GM12878 (cell line): ENCODE results near the gene RAI14. TPM values are rescaled to one million over a fixed set of nuclear protein-coding genes. Genes with fewer than 3 reads are reported as not detected.

Source experiments
- ATAC-seq: fragments of 200-7000 bp; cut with Tn5 transposase; 3 replicates; pipeline ENCODE4 v1.9.1; 2020; ENCODE audit warnings: mild to moderate bottlenecking, moderate library complexity
- BruUV-seq: library from RNA; stranded (reverse); fragments of 400-500 nt; replicated peaks from 2 replicates; lab custom pipeline; 2021; lab: Mats Ljungman, UMichigan
- CTCF ChIA-PET: fragments of 300-600 bp; sonication (Branson Sonifier 250); formaldehyde crosslinking; extraction: SDS; loops from one replicate; lab custom pipeline; 2021; ENCODE audit warnings: inconsistent platforms; lab: Yijun Ruan, JAX
- POLR2A ChIA-PET: fragments of 350-600 bp; formaldehyde crosslinking; extraction: SDS; loops from one replicate; lab custom pipeline; 2021; ENCODE audit warnings: inconsistent platforms; lab: Charles Lee
- RAD21 ChIA-PET: fragments of 300-600 bp; sonication (Branson Sonifier 250); formaldehyde crosslinking; loops from one replicate; lab custom pipeline; 2023; ENCODE audit warnings: antibody characterized with exemption; ENCODE audit not compliant: unreplicated experiment; lab: Charles Lee
- SMC1A ChIA-PET: fragments of 300-600 bp; sonication (Branson Sonifier 250); formaldehyde crosslinking; loops from one replicate; lab custom pipeline; 2023; ENCODE audit not compliant: unreplicated experiment, uncharacterized antibody; lab: Charles Lee
- DNase-seq: peaks from one replicate; pipeline ENCODE4 v3.0.0-alpha.2; 2011; ENCODE audit warnings: low read depth, low spot score
- FAIRE-seq: peaks from 3 replicates; lab custom pipeline; 2011; peaks lifted over from hg19 to GRCh38; lab: Jason Lieb, UNC
- H2AFZ ChIP-seq: 2 replicates; pipeline ENCODE4 v1.6.0; 2011; ENCODE audit warnings: low read depth, low read length, control low read depth; ENCODE audit not compliant: control insufficient read depth
- H3K27ac ChIP-seq: 2 replicates; pipeline ENCODE4 v1.5.1; 2011; ENCODE audit warnings: control low read depth; ENCODE audit not compliant: control insufficient read depth, insufficient read depth
- H3K27me3 ChIP-seq, 2 experiments: replicated peaks in 1 of 2; 2 replicates each; pipeline versions ENCODE4 v1.6.0 to v1.6.1; 2011; ENCODE audit warnings: low read length in 1 of 2; ENCODE audit not compliant: control insufficient read depth in 2 of 2, insufficient read depth in 2 of 2
- H3K36me3 ChIP-seq, 2 experiments: 2 replicates each; pipeline ENCODE4 v1.5.1; 2011; ENCODE audit warnings: low read length in 1 of 2; ENCODE audit not compliant: control insufficient read depth in 2 of 2, insufficient read depth in 2 of 2
- H3K4me1 ChIP-seq: 2 replicates; pipeline ENCODE4 v1.6.1; 2011; ENCODE audit warnings: mild to moderate bottlenecking, low read length, moderate library complexity, mixed read lengths; ENCODE audit not compliant: control insufficient read depth, insufficient read depth
- H3K4me2 ChIP-seq: 2 replicates; pipeline ENCODE4 v1.6.0; 2011; ENCODE audit warnings: control low read depth; ENCODE audit not compliant: control insufficient read depth, insufficient read depth
- H3K4me3 ChIP-seq: fragments of 200-600 bp; sonication (generic); 2 replicates; pipeline ENCODE4 v1.5.1; 2016
- H3K79me2 ChIP-seq: 2 replicates; pipeline ENCODE4 v1.6.0; 2011; ENCODE audit warnings: low read length; ENCODE audit not compliant: control insufficient read depth, insufficient read depth
- H3K9ac ChIP-seq: 2 replicates; pipeline ENCODE4 v1.8.0; 2011; ENCODE audit warnings: low read length, control low read depth, mixed read lengths; ENCODE audit not compliant: control insufficient read depth, insufficient read depth
- H3K9me3 ChIP-seq: replicated peaks from 3 replicates; pipeline ENCODE4 v1.5.1; 2011; ENCODE audit warnings: mild to moderate bottlenecking, low read length; ENCODE audit not compliant: control insufficient read depth, insufficient read depth
- H4K20me1 ChIP-seq: 2 replicates; pipeline ENCODE4 v1.6.0; 2011; ENCODE audit not compliant: control insufficient read depth, insufficient read depth
- BACH1 ChIP-seq: fragments of 450-650 bp; IDR thresholded peaks from 2 replicates; pipeline ENCODE4 v1.6.1; 2017; ENCODE audit warnings: mild to moderate bottlenecking, borderline replicate concordance
- BCL11A ChIP-seq: IDR thresholded peaks from 2 replicates; pipeline ENCODE4 v1.6.1; 2011; ENCODE audit warnings: low read depth, low read length
- ESRRA ChIP-seq: IDR thresholded peaks from 2 replicates; pipeline ENCODE4 v1.6.1; 2012; ENCODE audit warnings: mild to moderate bottlenecking, low read length, improper control_type of control experiment
- FOXK2 ChIP-seq: fragments of 450-650 bp; IDR thresholded peaks from 2 replicates; pipeline ENCODE4 v1.6.1; 2017; ENCODE audit warnings: mild to moderate bottlenecking, moderate library complexity
- HDGF ChIP-seq: fragments of 450-650 bp; IDR thresholded peaks from 2 replicates; pipeline ENCODE4 v1.6.1; 2016; ENCODE audit warnings: antibody characterized with exemption
- IKZF2 ChIP-seq, 2 experiments: fragments of 450-650 bp; IDR thresholded peaks; 2 replicates each; pipeline ENCODE4 v1.6.1; 2017; ENCODE audit warnings: mild to moderate bottlenecking in 2 of 2, moderate library complexity in 2 of 2
- MYB ChIP-seq: fragments of 150-350 bp; IDR thresholded peaks from 2 replicates; pipeline ENCODE4 v1.6.1; 2014; ENCODE audit warnings: mild to moderate bottlenecking, low read depth, low read length, borderline replicate concordance
- POU2F2 ChIP-seq: IDR thresholded peaks from 3 replicates; pipeline ENCODE4 v1.6.1; 2011; ENCODE audit warnings: low read depth, mild to moderate bottlenecking, low read length, borderline replicate concordance
- SP1 ChIP-seq: IDR thresholded peaks from one replicate; pipeline ENCODE4 v1.6.1; 2011; ENCODE audit warnings: low read depth, low read length
- TAF1 ChIP-seq: IDR thresholded peaks from 2 replicates; pipeline ENCODE4 v1.6.1; 2011; ENCODE audit warnings: mild to moderate bottlenecking, low read depth, low read length, borderline replicate concordance
- WGBS: methylation state at CpG from one replicate; pipeline ENCODE4 v1.1.6; 2016; ENCODE audit warnings: low lambda C conversion rate; ENCODE audit not compliant: insufficient replicate concordance, insufficient coverage; ENCODE audit errors: missing lambda C conversion rate; 5-methylcytosine and 5-hydroxymethylcytosine counted together
- in situ Hi-C: fragments of 300-500 bp; cut with MboI; formaldehyde crosslinking; loops from 9 replicates; pipeline ENCODE4 v1.14.3; 2018; ENCODE audit warnings: mixed read lengths
- intact Hi-C: fragments of 100-400 bp; cut with micrococcal nuclease; formaldehyde crosslinking; loops from one replicate; pipeline ENCODE4 v1.14.2; 2022; ENCODE audit not compliant: unreplicated experiment
- polyA plus RNA-seq, 11 experiments: library from polyadenylated mRNA; depleted of rRNA in 4 of 11; unstranded in 6 of 11; stranded (reverse) in 5 of 11; fragments of >200 nt; fragmentation: Nextera tagmentation in 4 of 11; fragmentation: Illumina TruSeq in 1 of 11; extraction: Ambion mirVana in 4 of 11; extraction: Trizol in 1 of 11; gene quantifications; 1 replicate in 1 of 11; 2 replicates in 10 of 11; pipeline versions ENCODE4 v1.2.1 to v1.2.3, GENCODE V29; 2011 to 2016; ENCODE audit warnings: inconsistent platforms in 2 of 11, missing spikeins in 2 of 11, low read depth in 1 of 11
- total RNA-seq, 4 experiments: library from RNA; depleted of rRNA in 3 of 4; stranded (reverse); fragments of >200 nt in 3 of 4; fragmentation: Illumina TruSeq in 1 of 4; extraction: Trizol in 1 of 4; gene quantifications; 2 replicates each; pipeline versions ENCODE4 v1.2.1 to v1.2.3, GENCODE V29; 2013 to 2021
- TF ChIP-seq, protein P1 (sequence below): fragments of 450-650 bp; IDR thresholded peaks from 2 replicates; pipeline ENCODE4 v1.6.1; 2016; ENCODE audit warnings: mild to moderate bottlenecking, moderate library complexity, borderline replicate concordance
- TF ChIP-seq, protein P2 (sequence below): fragments of 150-350 bp; IDR thresholded peaks from 2 replicates; pipeline ENCODE4 v1.6.1; 2014; ENCODE audit warnings: mild to moderate bottlenecking, low read depth, low read length

Gene RAI14
- total and polyA plus RNA-seq, 10 of the 15 experiments (the other 5 are each of a cell fraction or from before 2014, with no cell fraction given) = 0.18 to 4.6 (median 1.9) TPM

DNA sequence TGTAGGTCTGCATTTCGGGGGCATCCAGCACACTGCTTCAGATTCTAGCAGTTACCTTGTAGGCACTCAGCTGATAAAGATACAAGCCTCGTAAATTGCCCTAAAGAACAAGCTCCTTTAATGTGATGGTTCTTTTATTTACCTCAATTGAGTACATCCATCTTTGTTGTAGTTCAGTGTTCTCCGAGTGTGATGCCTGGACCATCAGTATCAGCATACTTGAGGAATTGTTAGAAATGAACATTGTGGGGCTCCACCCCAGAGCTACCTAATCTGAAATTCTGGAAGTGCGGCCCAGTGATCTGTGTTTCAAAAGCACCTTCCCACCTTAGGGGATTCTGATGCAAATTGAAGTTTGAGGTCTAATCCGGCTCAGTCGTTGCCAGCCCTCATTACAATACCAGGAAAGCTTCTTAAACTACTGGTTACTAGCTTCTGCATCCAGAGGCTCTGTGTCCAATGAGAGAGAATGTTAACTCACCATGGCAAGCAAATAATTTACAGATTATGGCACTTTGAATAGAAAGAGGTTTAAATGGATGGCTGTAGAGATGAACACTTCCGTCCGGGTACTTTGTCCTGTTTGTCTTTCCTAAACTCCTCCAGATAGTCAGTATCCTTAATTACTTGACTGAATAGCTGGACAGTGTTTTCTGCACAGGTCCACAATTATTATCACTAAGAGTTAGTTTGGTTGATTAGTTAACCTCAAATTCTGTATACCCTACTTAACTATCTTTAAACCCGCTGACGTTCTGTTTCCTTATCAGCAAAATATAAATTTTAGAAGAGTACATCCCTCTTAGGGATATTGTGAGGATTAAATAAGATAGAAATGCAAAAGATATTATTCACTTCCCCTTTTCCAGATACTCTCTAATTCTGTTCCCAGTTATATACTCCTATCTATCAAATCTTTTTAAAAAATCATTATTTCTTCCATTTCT lies 47.9 kb downstream of the RAI14 start:
- CTCF ChIA-PET = interaction anchor here (0.6 kb wide), 1 partner anchor 298 kb away, joined by 3 read pairs; no protein-coding TSS in a partner anchor

DNA sequence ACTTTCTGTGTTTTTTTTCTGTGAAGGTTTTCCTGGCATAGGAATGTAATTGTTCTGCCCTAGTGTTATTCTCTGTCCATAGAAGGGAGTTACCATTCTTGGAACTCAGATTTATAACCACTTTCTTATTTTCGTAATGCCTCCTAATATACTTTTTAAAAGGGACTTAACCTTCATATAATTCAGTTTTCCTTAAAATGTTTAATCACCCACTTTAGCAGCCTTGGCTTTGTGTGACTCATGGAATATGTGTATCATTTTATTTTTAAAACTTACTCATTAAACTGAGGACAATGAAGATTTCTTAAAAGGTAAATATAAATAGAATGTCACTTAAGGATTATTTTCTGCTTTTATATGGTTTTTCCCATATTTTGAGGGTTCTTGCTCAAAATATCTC lies 50.0 kb downstream of the RAI14 start:
- no peaks in the 10 kb centered on the region for H3K4me1 ChIP-seq
- H2AFZ ChIP-seq = no peak overlapping the region
- FAIRE-seq = no peak
- ChIA-PET RAD21 (no interaction called here), POLR2A (no interaction called here), SMC1A (no interaction called here), CTCF (no interaction called here)
- no peak overlapping the region for H3K9ac ChIP-seq
- BruUV-seq = no TSS peak
- H3K36me3 ChIP-seq = no peaks in the 10 kb centered on the region
- H3K27me3 ChIP-seq = peaks cover 0 to 2% of the 10 kb centered on the region in 2 experiments; a peak in 1 of 4 replicates
- 70% methylated on average over 1 of the region's 1 CpG for WGBS
- in situ Hi-C loops = no loop called here
- H4K20me1 ChIP-seq = no peaks in the 10 kb centered on the region
- no peak overlapping the region for H3K27ac ChIP-seq
- no peak overlapping the region for H3K4me3 ChIP-seq
- no peak overlapping the region for H3K4me2 ChIP-seq
- DNase-seq = no peak
- ATAC-seq = no peak
- H3K9me3 ChIP-seq = no peaks in the 10 kb centered on the region
- H3K79me2 ChIP-seq = no peaks in the 10 kb centered on the region
- intact Hi-C loops = no loop called here
- TF ChIP-seq SP1 = no peak
- TF ChIP-seq, protein P1, sequence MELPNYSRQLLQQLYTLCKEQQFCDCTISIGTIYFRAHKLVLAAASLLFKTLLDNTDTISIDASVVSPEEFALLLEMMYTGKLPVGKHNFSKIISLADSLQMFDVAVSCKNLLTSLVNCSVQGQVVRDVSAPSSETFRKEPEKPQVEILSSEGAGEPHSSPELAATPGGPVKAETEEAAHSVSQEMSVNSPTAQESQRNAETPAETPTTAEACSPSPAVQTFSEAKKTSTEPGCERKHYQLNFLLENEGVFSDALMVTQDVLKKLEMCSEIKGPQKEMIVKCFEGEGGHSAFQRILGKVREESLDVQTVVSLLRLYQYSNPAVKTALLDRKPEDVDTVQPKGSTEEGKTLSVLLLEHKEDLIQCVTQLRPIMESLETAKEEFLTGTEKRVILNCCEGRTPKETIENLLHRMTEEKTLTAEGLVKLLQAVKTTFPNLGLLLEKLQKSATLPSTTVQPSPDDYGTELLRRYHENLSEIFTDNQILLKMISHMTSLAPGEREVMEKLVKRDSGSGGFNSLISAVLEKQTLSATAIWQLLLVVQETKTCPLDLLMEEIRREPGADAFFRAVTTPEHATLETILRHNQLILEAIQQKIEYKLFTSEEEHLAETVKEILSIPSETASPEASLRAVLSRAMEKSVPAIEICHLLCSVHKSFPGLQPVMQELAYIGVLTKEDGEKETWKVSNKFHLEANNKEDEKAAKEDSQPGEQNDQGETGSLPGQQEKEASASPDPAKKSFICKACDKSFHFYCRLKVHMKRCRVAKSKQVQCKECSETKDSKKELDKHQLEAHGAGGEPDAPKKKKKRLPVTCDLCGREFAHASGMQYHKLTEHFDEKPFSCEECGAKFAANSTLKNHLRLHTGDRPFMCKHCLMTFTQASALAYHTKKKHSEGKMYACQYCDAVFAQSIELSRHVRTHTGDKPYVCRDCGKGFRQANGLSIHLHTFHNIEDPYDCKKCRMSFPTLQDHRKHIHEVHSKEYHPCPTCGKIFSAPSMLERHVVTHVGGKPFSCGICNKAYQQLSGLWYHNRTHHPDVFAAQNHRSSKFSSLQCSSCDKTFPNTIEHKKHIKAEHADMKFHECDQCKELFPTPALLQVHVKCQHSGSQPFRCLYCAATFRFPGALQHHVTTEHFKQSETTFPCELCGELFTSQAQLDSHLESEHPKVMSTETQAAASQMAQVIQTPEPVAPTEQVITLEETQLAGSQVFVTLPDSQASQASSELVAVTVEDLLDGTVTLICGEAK = no peak
- no peak for TF ChIP-seq ESRRA
- no peak for TF ChIP-seq POU2F2
- TF ChIP-seq BACH1 = no peak
- no peak for TF ChIP-seq TAF1
- TF ChIP-seq, protein P2, sequence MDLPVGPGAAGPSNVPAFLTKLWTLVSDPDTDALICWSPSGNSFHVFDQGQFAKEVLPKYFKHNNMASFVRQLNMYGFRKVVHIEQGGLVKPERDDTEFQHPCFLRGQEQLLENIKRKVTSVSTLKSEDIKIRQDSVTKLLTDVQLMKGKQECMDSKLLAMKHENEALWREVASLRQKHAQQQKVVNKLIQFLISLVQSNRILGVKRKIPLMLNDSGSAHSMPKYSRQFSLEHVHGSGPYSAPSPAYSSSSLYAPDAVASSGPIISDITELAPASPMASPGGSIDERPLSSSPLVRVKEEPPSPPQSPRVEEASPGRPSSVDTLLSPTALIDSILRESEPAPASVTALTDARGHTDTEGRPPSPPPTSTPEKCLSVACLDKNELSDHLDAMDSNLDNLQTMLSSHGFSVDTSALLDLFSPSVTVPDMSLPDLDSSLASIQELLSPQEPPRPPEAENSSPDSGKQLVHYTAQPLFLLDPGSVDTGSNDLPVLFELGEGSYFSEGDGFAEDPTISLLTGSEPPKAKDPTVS = no peak

More for the DNA sequence above, 47.9 kb downstream of the RAI14 start:
- Histone ChIP-seq H3K4me2 (no peak overlapping the region), H4K20me1 (no peaks in the 10 kb centered on the region), H2AFZ (no peak overlapping the region), H3K4me3 (no peak overlapping the region), H3K4me1 (no peaks in the 10 kb centered on the region), H3K9me3 (no peaks in the 10 kb centered on the region), H3K27me3 (no peaks in the 10 kb centered on the region), H3K79me2 (no peaks in the 10 kb centered on the region), H3K27ac (no peak overlapping the region), H3K36me3 (no peaks in the 10 kb centered on the region), H3K9ac (no peak overlapping the region)
- SMC1A ChIA-PET = interaction anchor here (1.0 kb wide), 1 partner anchor 16 kb away, joined by 3 read pairs; no protein-coding TSS in a partner anchor
- TF ChIP-seq BCL11A (no peak), HDGF (no peak), MYB (no peak), FOXK2 (no peak), IKZF2 (IDR thresholded peaks at IDR 0.05) (no peak)
- FAIRE-seq (no peak), DNase-seq (no peak), ATAC-seq (no peak)
- in situ Hi-C loops = no loop called here
- intact Hi-C loops = no loop called here
- RAD21 ChIA-PET = no interaction called here
- 60% methylated on average over 10 of the region's 10 CpGs for WGBS
- no TSS peak for BruUV-seq
- POLR2A ChIA-PET = no interaction called here
